ENCODE measurements around the gene SDK2. TPM values are rescaled to one million over a fixed set of nuclear protein-coding genes. Genes with fewer than 3 reads are reported as not detected.
A peak's percentile ranks its signal among the peaks of the same experiment; 100 is the strongest.

Gene SDK2
- total RNA-seq, 2 donors from 2014 or later, result 0.94 to 2.1 TPM

DNA sequence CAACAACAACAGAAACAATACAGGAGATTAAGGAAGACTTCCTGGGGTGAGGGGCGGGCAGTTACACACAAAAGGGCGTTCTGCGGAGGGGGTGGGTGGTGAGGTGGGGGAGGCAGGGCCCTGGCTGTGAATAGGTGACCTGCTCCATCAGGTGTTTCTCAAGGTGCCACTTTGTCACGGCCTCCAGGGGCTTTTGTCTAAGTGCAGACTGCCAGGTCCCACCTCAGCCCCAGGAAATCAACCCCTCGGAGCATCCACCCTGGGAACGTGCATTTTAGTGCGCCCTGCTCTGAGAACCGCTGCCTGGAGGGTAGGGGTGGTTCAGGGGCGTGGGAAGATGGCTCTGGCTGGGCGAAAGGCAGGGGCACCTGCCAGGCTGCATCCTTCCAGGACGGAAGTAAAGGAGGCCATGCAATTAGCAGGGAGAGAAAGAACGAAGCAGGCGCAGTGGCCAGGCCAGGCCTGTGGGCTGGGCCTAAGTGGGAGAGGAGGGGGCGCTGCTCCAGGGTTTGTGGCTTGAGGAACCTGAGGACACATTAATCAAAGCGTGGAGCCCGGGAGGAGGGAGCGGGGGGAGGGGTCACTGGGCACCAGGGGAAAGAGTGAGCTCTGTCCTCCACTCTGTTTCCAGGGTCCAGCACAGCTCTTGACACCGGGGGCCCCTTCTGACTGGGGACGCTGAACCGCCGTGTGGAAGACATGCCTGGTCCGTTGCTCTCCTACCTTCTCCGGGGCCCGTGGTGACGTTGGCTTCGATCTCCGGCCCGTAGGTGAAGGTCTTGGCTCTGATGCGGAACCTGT is 283.1 kb downstream of the SDK2 start:
- intact Hi-C loops (cut with DNase I), result no loop called here
- no peak for ATAC-seq
- DNase-seq, result no peak

DNA sequence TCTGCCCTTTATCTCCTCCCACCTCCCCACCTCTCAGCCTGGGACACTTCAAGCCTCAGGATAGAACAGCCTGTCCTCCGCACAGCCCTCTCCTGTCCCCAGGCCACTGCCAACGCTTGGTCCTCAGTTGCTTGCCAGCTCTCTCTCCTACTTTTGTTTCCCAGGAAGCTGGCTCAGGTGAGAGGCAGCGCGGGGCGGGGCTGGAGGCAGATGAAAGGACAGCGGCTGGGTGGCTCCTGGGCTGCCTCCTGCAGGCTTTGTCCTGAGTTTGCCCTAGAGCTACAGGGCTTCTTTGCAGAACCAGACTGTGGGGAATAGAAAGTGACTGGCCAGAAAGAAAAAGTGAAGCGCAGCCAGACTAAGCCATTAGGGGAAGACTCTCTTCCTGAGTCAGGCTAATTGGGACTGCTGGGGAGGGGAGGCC is 284.2 kb downstream of the SDK2 start:
- intact Hi-C loops (cut with DNase I), result no loop called here
- ATAC-seq (peak in 1 of 2 donors; percentile 43), DNase-seq (no peak)

DNA sequence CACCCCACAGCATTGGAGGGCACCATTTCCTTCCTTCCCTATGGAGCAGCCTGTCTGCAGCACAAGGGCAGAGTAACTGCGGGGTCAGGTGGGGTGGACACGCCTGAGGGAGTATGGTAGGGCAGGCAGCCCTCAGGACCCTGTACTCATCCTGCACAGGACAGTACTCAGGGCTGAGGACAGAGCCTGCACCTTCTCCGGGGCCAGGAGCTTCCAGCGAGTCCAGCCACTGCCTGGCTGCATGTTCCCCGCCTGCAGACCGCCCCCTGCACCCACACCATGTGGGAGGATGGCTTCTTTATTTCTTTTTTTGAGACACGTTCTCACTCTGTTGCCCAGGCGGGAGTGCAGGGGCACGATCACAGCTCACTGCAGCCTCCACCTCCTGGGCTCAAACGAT is 284.9 kb downstream of the SDK2 start:
- ATAC-seq (no peak), DNase-seq (no peak)
- intact Hi-C loops (cut with DNase I), result no loop called here

DNA sequence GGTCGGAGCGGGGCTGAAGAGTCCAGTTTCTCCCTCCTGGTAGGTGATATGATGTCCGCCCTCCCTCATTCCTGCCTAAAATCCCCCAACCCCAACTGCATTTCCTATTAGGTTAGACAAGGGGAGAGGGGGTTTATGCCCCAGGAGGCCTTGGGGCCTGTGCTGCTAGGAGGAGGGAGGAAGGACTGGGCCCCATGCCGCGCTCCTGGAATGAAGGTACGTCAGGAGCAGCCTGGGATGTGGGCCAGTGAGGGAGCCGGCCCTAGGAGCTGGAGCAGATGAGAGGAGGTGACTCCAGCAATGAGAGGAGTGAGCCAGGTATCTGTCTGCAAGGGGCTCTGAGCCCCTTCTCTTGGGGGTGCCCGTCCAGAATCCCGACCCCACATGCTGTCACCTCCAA is 285.6 kb downstream of the SDK2 start:
- intact Hi-C loops (cut with DNase I), result no loop called here

DNA sequence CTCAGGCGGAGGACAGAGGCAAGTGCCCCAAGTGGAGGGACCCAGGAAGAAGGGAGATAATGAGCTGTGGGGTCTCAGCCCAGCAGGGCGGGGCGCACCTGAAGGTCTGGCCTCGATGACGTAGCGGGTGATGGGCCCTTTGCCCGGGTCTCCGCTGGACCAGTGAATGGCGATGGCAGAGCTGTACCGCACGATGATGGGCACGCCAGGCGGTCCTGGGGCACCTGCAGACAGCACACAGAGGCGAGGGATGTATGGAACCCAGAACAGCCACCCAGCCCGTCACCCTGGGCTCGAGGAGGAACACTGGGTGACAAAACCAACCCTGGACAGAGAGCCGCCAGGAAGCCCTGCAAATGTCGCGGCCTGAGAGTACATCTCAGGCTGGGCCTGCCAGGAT is 286.3 kb downstream of the SDK2 start:
- intact Hi-C loops (cut with DNase I), result no loop called here

More for the DNA sequence above, 285.6 kb downstream of the SDK2 start:
- no peak for DNase-seq
- peak in 1 of 2 donors; percentile 28 for ATAC-seq

DNA sequence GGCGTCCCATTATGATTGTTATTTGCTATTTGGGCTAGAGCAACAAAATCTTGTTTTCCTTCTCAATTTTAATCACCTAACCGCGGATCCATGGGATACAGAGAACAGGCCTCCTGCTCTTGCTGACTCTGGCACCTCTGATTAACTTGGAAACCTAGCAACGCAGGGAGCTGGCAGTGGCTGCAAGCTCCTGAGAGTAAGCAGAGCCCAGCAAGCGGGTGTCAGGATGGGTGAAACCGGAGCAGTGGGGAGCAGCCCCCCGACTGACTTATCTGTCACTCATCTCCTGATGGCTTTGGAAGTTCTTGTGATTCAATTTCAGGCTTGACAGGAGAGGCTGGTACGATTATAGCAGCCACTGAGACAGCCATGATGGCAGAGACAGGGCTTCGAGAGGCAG is 286.9 kb downstream of the SDK2 start:
- ATAC-seq (peak; percentile 24 to 45), DNase-seq (no peak)
- intact Hi-C loops (cut with DNase I), result no loop called here

More for the DNA sequence above, 286.3 kb downstream of the SDK2 start:
- no peak for ATAC-seq
- no peak for DNase-seq

DNA sequence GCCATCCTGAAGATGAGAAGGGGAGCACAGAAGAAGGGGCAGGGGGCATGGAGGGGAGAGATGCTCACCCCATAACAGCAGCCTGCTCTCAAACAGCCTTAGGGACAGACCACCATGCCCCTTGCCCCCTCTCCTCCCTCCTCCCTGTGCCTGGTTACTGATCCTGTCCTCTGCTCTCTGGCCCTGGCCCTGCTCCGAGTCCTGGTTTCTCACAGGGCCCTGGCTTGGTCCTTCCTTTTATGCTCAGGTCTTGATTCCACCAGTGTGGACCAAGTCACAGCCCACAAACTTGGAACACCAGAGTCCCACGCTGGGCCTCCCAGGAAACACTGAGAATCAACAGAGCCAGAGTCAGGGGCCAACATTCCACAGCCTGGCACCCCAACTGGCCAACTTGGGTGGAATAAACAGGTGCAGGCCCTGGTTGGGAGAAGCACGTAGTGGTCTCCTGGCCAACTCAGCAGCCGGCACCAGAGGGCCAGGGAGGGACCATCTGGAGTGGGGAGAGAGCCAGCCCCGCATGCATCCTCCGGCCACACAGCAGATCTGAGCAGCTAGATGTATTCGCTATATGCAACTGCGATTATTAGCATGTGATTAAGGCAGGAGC is 287.6 kb downstream of the SDK2 start:
- no peak for ATAC-seq
- intact Hi-C loops (cut with DNase I), result no loop called here
- DNase-seq, result no peak

DNA sequence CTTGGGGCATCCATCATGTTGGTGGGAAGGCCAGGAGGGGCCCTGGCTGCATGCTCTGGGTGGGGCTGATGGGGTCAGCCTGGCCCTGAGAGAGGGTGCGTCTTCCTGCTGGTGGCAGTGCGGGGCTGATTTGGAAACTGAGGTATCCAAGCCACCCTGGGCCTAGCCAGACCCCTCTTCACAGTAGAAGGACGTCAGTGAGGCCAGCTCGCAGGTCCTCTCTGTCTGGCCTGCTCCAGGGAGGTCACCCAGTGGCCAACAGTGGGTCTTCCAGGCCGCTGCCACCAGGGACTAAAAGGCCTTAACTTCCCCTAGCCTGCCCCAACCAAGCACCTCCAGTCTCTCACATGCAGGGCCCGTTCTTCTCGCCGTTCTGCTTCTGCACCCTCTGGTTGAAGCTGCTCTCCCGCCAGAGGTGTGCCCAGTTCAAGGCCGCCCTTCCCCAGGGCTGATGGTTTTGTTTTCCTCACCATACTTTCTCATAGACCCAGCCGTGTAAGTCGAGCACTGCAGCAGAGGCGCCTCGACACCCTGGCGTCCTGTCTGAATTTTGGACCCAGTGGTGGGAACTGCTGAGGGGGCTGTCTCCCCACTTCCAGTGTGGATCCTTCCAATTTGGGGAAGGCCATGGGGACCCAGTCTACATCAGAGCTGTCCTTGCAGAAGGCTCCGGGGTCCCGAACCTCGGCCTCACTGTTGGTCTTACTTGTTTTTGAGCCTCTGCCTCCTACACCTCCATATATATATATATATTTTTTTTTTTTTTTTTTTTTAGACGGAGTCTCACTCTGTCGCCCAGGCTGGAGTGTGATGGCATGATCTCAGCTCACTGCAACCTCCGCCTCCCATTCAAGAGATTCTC is 289.6 kb downstream of the SDK2 start:
- ATAC-seq (no peak), DNase-seq (no peak)
- intact Hi-C loops (cut with DNase I), result no loop called here

DNA sequence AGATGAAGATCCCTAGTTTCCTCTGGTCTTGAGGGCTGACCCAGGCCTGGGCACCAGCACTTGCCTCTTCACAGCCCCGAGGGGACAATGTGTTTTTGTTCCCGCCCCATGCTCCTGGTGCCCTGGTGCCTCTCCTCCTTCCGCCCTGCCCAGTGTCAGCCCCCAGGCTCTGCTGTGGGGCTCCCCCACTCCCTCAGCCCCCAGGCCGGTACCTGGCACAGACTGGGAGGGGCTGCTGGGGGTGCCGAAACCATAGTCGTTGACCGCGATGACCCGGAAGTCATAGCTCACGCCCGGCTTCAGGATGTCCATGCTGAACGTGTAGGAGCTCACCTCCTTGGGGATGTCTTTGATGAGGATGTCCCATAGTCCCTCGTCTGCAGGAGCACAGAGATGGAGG is 292.0 kb downstream of the SDK2 start:
- intact Hi-C loops (cut with DNase I), result no loop called here
- DNase-seq (no peak), ATAC-seq (no peak)

DNA sequence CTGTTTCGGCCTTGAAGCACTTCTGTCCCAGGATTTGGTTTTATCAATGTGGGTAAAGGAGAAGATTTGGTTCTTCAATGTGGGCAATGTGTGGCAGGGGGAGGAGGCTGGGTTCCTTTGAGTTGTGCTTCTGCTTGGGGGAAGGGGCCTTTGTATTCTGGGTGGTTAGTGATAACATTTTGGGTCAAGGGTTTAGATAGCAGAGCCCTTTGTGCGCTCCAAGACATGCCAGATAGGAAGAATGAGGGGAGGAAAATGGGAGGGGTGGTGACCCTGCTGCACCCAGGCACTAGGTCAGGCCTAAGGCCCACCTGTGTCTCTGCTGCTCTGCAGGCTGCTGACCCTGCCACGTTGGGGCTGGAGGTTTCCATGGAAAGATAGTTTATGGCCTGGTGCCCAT is 292.5 kb downstream of the SDK2 start:
- DNase-seq, result no peak

DNA sequence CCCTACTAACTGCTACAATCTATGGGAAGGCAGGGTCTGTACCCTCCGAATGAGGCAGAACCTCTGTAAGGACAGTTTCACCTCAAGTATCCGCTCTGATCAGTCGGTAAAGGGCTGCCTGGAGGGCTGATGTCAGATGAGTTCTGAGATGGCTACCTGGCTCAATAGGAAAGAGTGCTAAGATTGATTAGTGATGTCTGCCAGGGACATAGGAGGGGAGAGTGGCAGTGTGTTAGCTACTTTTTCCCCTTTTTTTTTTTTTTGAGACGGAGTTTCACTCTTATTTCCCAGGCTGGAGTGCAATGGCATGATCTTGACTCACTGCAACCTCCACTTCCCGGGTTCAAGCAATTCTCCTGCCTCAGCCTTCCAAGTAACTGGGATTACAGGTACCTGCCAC is 293.4 kb downstream of the SDK2 start:
- intact Hi-C loops (cut with DNase I), result no loop called here
- no peak for DNase-seq
- ATAC-seq, result no peak

More for the DNA sequence above, 292.5 kb downstream of the SDK2 start:
- no peak for ATAC-seq
- intact Hi-C loops (cut with DNase I), result no loop called here

DNA sequence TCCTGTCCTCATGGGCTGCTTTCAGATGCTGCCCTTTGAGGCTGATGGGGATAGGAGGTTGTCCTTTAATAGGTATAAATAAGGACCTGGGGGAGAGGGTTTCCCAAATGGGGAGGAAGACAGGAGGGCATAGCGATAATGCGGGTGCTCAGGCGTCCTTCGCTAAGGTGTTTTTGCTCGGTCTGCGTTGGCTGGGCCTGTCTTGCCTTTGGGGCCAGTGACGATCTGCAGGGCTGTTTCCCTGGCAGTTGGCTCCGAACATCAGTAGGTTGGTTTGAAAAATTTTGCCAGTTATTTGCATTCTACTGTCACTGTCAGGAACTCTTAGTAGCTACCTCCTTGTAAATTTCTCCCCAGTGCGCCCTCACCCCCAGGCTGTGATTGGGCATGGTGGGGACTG is 294.6 kb downstream of the SDK2 start:
- no peak for ATAC-seq
- intact Hi-C loops (cut with DNase I), result no loop called here
- DNase-seq, result no peak

DNA sequence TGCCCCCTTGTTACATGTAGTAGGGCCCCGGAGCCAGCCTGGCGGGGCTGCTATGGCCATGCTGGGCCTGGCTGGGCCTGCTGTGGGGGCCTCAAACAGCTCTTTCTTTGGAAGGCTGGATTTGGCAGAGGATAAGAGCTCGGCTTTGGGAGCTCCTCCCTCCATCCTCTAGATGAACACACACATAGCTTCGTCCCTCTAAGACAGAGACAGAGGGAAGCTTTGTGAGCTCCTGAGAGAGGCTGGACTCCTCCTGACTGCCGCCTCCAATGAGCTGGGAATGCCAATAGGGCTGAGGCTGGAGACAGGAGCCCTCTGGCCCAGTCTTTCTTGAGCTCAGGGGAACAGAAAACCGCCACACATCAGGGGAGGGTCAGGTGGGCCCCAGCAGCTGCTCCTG is 295.1 kb downstream of the SDK2 start:
- no peak for DNase-seq

DNA sequence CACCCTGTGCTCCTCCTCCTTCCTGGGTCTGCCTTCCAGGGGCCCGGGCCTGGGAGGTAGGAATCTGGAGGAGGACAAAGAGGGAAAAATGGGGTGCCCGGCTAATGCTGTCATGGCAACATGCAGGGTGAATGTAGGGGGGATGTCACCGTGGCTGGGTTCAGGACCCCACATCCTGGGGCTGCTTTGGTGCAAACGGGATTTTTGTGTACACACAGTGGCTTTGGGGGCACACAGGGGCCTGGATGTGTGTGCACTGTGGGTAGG is 295.5 kb downstream of the SDK2 start:
- no peak for ATAC-seq
- intact Hi-C loops (cut with DNase I), result no loop called here
- no peak for DNase-seq

More for the DNA sequence above, 295.1 kb downstream of the SDK2 start:
- peak; percentile 58 to 63 for ATAC-seq
- intact Hi-C loops (cut with DNase I), result no loop called here

DNA sequence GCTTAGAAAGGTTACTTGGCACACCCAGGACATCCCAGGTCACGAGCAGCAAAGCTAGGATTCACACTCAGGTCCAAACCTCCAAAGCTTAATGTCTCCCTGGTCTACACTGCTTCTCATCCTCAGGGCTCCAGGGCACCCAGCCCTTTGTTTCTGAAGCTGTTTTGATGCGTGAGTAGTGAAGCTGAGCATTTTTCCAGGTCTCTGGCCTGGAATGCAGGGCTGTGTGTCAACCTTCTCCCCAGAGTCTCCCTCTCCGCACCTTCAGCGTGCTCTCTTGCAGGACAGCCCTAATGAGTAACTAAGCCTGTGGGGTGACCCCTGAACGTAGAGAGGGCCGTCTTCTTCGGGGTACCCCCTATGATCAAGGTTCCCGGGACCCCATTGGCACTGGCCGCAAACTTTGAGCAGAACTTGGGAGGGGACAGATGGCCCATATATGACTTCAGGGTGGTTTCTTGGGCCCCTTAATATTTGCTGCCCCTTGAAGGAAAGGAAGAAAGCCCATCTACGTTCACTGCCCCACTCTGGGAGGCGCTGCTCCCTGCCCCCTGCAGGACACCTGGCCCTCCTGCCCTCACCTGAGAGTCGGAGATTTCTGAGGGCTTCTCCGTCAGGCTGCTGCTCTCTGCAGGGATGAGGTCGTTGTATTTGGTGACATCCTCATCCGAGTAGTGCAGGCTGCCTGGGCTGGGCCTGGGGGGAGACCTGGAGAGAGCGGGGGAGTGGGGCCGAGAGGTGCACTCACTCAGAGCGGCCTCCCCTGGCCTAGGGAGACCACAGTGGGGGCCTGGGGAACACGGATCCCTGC is 296.0 kb downstream of the SDK2 start:
- intact Hi-C loops (cut with DNase I), result no loop called here
- no peak for DNase-seq
- no peak for ATAC-seq

DNA sequence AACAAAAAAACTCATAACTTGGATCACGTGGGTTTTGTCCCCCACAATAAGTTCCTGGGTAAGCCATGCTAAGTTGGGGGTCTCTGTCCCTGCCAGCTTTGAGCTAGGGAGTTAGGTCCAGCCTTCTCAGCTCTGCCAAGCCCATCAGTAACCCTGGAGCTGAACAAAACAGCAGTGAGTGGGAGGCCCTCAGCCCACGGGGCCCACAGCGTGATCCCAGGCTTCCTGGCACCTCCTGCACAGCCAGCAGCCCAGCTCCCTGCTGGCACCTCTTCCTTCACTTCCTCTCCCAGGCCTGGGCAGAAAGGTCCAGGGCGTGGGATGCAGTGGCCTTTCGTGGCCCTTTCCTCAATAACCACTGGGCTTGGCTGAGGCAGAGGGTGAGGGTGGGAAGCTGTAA is 296.9 kb downstream of the SDK2 start:
- intact Hi-C loops (cut with DNase I), result no loop called here
- DNase-seq (no peak), ATAC-seq (peak in 1 of 2 donors; percentile 43)

DNA sequence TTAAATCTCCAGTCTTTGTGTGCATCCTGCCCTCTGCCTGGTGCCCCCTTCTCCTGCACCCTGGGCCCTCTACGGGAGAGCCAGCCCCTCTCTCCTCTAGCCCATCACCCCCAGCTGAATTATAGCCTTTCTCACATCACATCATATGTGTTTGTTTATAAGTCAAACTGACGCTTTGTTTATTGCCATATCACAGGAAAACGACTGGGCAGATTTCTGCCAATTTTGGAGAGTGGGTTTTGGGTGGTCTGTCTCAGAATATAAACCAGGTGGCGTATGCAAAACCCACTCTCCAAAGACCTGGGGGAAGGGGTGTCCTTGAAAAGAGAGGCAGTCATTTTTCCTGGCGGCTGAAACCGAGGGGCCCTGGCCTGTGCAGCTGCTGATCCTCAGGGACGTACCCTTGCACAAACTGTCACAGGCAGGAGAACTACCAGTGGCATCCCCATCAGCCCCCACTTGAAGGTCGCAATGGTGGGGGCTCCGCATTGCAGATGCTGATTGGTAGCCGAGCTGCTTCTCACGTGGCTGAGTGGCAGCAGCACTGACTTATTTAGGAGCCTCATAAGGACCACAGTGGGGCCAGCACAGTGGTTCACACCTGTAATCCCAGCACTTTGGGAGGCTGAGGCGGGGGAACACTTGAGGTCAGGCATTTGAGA is 297.6 kb downstream of the SDK2 start:
- DNase-seq (no peak), ATAC-seq (no peak)
- intact Hi-C loops (cut with DNase I), result no loop called here

DNA sequence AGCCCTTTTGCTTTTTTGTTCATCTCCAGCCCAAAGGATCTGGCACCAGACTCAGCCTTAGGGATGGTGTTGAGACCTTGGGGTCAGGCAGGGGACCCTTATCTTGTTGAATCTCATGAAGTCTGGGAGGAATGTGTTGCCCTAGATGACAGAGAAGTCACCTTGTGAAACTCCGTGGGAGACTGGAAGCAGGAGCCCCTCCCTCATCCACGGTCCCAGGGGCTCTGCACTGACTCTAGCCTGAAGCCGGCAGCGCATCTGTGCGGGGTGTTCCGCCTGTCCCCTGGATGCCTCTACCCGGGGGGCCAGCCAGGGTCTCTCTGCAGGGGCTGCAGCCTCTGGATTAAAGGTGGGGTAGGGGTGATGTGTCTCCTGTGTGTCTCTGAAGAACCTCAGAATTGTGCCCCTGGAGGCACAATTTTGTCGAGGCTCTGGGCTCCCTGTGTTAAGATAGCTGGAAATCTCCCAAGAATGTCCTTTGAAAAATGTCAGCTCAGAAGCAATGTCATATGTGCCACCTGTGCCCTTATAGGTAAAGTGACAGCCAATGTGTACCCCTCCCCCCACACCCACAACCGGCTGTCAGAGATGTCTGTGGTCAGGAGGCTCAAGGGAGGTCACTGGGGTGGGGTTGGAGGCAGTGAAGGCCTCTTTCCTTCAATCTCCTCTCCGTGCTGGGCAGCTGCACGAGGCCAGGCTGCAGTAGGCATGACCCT is 300.3 kb downstream of the SDK2 start:
- DNase-seq (no peak), ATAC-seq (no peak)
- intact Hi-C loops (cut with DNase I), result no loop called here

Measured in left cardiac atrium (tissue), 4 donors.